ENCODE data around the gene BMPR1A.

- no peak for TF ChIP-seq CTCF (IDR thresholded peaks at IDR 0.05)
- no peak for TF ChIP-seq TCF7L2 (IDR thresholded peaks at IDR 0.05; ENCODE audit: low read depth, low read length)
- no peak for TF ChIP-seq POLR2AphosphoS5 (IDR thresholded peaks at IDR 0.05; ENCODE audit: low read depth, low read length)
- TF ChIP-seq REST (IDR thresholded peaks at IDR 0.05; ENCODE audit: insufficient read depth in 1 of 2, low read depth in 2 of 2, low read length in 1 of 2), result no peak
Observed at GRCh38 chr10:86734207-86734988, 22.0 kb upstream of the BMPR1A start.

Measured in Panc1 (cell line).